Thyroid gland (tissue), 4 donors: Measurements from ENCODE around the gene ADAMTS2.

Source experiments
- CTCF ChIP-seq, 6 experiments: fragments of 200-600 bp in 3 of 6; fragments of 450-650 bp in 3 of 6; sonication (generic) in 3 of 6; IDR thresholded peaks; one replicate each; pipeline ENCODE4 v1.5.1; 2016 to 2019; ENCODE audit warnings: antibody characterized with exemption in 6 of 6, mild to moderate bottlenecking in 2 of 6, inconsistent platforms in 1 of 6, moderate library complexity in 1 of 6
- POLR2A ChIP-seq, 2 donors: fragments of 450-650 bp; IDR thresholded peaks; one replicate each; pipeline ENCODE4 v1.6.1; 2017; ENCODE audit warnings: antibody characterized with exemption in 2 of 2, mild to moderate bottlenecking in 2 of 2, moderate library complexity in 1 of 2

- TF ChIP-seq CTCF (IDR thresholded peaks at IDR 0.05) (no peak), POLR2A (IDR thresholded peaks at IDR 0.05) (no peak)
Observed at GRCh38 chr5:179120421-179120861, 224.8 kb downstream of the ADAMTS2 start.
